HTR-8/SVneo (cell line): ENCODE results near the gene SWAP70.

Source experiments
- DNase-seq: peaks from one replicate; pipeline ENCODE4 v3.0.0; 2011; ENCODE audit warnings: low spot score, mixed read lengths; ENCODE audit not compliant: insufficient read length
- FAIRE-seq: peaks from 2 replicates; lab custom pipeline; 2011; peaks lifted over from hg19 to GRCh38; lab: Jason Lieb, UNC

Gene SWAP70

DNA sequence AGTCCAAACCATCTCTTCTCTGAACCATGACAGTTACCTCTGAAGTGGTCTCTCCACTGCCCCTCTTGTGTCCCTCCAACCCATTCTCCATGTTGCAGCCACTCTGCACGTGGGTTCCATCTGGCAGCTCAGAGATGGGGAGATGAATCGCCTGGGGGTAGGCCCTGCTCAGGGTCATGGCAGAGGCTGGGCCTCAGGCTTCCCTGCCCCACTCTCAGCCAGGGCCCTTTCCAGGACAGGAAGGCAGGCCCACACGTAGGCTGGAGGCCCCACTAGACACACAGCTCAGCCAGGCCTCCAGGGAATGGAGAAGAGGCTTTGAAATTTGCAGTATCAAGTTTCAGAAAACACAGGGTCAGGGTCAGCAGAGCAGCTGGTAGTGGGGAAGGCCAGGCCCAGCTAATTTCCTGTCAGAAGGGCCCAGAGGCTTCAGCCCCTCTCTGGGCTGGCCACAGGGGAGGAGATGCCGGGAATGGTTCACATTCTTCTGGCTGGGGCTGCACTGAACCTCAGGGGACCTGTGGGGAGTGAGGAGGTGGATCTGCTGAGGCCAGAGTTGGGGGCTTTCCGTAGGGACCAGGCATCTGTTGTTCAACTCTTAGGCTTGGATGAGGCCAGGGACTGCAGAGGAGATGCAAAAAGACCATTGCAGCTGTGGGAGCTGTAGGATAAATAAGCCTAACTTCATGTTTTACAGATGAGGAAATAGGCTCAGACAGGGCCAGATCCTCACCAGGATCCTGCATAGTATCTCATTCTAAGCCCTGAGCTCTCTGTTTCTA is 101.6 kb downstream of the SWAP70 start:
- peak; percentile 77 for FAIRE-seq
- peak; percentile 80 for DNase-seq

GRCh38 chr11:9769621-9770020 is 105.7 kb downstream of the SWAP70 start:
- FAIRE-seq (no peak), DNase-seq (no peak)

DNA sequence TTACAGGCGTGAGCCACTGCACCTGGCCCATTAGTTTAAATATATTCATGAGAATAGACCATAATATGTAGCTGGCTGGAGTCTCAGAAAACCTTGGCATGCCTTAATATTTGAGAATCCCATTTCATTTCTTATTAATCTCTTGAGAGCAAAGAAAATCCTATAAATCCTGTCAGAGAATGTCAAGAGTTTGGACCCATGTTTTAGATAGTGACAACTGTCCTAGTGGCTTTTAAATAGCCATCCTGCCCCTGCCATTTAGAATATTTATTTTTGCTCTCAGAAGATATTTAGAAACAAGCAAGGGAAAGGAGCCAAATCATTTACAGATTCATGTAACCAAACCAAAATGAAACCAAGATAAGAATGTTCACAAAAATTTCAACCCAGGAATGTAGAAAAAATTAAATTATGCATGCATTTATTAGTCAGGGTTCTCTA is 107.2 kb downstream of the SWAP70 start:
- FAIRE-seq (no peak), DNase-seq (no peak)

DNA sequence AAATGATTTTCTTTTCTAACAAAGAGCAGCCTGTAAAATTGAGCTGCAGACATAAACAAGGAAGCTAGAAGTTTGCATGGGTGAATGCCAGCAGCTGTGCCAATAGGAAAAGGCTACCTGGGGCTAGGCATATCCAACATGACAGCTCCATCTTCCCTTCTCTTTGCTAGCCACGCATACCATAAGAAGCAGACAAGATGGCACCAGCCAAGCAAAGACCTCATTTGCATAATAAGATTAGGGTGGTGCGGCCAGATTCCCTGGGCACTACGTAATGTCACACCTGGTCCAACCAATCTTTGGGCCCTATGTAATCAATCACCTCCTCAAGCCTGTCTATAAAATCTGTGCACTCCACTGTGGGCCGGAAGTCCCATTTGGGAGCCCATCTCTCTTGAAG is 108.3 kb downstream of the SWAP70 start:
- no peak for DNase-seq
- FAIRE-seq, result no peak

- DNase-seq, result no peak
- no peak for FAIRE-seq
Measured at GRCh38 chr11:9773524-9773923, 109.6 kb downstream of the SWAP70 start.

DNA sequence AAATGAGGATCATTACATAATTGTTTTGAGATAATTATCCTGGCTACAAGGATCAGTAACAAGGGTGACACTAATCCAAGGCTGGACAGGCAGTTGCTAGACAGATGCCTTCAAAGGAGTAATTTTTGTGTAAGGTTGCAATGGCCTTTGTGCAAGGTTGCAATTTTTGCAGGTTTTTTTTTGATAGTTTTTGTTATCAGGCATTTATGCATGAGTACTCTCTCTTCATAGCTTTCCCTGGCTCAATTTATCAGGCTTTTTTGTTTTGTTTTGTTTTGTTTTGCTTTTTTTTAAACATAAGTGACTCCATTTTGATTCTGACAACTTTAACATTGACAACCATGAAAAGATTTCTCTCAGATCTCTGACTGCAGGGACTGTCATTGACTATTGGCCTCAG is 110.2 kb downstream of the SWAP70 start:
- DNase-seq (no peak), FAIRE-seq (no peak)

DNA sequence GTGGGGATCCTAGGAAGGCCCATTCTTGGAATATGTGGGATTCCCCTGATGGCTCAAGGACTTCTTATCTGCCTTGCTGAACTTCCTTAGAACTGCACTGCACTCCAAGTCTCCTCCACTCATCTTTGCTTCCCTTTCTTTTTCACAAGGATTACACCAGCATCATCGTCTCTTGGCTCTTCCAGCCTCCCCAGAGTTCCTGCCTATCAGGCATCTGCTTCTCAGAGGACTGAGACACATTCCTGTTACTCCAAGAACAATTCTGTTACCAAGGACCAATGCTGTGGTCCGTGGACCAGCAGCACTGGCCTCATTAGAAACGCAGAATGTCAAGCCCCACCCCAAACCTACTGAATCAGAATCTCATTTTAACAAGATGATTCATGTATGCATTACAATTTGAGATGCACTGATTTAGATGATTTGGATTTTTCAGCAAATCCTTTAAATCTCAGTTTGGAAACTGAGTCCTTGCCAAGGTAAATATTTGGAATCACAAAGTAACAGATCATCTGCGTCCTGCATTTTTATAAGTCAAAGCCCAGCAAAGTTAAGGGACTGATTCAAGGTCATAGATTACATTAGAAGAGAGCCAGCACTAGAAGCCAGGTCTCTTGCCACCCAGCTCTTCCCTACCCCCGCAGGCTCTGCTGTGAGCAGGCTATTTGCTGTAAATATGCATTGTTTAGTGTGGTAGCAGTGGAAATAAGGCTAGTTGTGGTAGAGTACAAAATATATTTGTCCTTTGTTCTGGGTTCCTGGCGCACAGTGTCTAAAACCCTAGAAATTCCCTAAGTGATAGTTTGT is 110.9 kb downstream of the SWAP70 start:
- no peak for DNase-seq
- FAIRE-seq, result peak; percentile 54

DNA sequence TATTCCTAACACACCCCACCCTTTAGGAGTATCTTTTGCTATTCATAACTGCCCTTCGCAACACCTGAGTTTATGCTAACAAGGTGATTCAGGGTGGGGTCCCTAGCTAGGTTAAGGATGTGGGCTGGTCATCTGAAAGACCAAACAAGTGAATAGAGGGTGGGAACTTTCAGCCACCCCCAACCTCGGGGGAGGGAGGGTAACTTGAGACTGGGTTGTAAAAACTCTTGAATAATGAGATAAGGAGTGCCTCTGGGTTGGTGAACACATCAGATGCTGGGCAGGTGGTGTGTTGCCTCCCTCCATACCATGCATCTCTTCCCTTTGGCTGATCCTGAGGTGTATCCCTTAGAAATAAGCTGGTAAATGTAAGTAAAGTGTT is 111.5 kb downstream of the SWAP70 start:
- DNase-seq (no peak), FAIRE-seq (no peak)

GRCh38 chr11:9776203-9776602 is 112.3 kb downstream of the SWAP70 start:
- FAIRE-seq (no peak), DNase-seq (no peak)

DNA sequence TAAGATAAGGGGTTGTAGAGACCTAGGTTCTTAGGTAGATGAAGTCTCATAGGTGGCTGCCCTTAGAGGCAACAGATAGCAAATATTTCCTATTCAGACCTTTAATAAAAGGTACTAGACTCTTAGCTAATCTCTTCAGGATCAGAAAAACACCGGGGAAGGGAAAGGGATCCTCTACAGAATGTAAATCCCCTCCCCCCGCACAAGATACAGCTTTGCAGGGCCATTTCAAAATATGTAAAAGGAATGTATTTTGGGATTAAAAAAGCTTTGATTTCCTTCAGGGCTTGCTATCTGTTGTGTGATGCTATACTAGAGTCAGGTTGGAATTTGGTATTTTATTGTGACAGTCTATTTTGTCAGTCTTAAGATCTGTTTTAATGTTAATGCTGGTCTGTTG is 113.2 kb downstream of the SWAP70 start:
- DNase-seq (no peak), FAIRE-seq (no peak)

DNA sequence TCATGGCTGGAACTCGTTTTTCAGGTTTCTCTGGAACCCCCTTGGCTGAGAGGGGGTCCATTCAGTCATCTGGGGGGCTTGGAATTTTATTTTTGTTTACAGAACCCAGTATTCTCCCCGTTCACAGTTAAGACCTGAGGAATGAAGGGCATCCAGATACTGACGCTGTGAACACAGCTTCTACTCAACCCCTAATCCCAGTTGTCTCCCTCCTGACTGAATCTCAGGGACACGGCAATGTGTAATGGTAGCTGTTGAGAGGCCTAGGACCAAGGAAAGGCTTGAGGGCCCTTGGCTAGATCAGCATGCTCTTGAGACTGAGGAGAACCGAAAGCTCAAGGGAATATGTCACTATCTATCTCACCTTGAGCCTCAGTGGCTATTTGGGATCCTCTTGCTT is 113.6 kb downstream of the SWAP70 start:
- DNase-seq, result no peak
- FAIRE-seq, result peak; percentile 51

DNA sequence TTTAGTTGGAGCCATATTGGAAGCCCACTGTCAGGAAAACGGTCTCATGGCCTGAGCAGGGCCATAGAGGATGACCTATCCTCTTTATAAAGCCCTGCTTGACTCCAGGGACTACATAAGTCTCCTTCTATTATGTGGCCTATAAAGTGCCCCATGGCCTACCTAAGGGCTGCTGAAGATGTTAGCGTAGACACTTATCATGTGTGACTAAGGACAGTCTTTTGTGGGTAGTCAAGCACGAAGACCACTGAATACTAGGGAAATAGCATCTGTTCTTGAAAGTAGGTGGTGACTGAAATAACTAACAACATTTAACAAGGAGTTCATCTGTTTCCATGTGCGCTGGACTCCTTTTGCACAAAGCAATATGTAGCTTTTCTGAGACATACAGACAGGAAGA is 117.1 kb downstream of the SWAP70 start:
- DNase-seq (no peak), FAIRE-seq (no peak)

GRCh38 chr11:9783986-9784385 is 120.1 kb downstream of the SWAP70 start:
- FAIRE-seq (no peak), DNase-seq (no peak)

GRCh38 chr11:9784602-9785315 is 120.9 kb downstream of the SWAP70 start:
- no peak for FAIRE-seq
- DNase-seq, result no peak

- FAIRE-seq, result no peak
- DNase-seq, result no peak
Measured at GRCh38 chr11:9787260-9787659, 123.4 kb downstream of the SWAP70 start.

DNA sequence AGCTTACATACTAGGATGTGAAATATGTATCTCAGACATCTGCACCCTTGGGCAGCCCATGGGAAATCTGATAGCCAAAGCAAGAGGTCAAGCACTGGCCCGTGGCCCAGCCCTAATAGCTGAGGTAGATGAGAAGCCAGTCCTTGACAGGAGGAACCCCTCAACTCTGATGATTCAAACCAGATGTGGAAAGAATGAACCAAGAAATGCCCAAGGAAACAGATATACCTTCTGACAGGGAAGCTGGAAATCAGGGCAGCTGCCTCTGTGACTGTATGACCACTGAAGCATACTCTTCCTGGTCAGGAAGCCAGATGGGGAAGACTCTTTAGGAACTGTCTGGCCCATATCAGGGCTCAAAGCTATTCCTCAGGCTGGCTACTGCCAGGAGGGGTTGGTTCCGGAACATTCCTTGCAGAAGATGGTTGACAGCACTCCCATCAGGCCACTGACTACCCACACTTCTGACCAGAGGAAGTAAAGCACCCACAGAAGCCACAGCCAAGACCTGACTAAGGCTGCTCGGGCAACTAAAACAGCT is 124.2 kb downstream of the SWAP70 start:
- FAIRE-seq (no peak), DNase-seq (peak; percentile 31)

DNA sequence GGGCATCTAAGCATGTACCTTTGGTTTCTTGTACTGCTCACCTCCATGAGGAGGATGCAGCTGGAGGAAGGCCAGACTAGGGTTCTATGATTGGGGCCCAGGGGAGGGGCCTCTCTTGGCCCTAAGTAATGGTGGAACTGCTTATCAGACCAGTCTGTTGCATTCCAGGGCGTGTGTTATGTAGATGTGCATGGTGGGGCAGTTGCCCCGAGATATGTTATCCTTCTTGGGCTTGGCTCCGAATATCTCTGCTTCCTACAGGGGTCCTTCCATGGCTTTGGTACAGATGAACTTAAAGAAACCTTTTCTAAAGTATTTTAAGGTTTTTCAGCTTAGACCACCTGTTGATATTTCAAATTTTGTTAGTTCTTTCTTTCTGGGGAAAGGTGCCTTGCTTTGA is 126.0 kb downstream of the SWAP70 start:
- DNase-seq (no peak), FAIRE-seq (no peak)

DNA sequence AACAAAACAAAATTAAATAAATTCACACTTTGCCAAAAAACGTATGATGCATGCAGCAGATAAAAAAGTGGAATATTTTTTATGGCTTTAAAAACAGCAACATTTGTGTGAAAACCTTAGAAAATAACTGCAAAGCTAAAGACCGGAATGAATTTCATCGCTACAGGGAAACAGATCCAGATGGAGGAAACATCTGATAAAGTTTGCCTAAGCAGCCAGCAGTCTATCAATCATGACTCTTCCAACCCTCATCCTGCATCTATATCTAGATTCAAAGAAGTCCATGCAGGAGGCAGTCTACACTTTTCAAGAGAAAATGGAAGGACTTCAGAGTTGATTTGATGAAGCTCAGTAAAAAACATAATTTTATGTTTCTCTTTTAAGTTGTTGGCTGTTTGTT is 126.8 kb downstream of the SWAP70 start:
- no peak for DNase-seq

GRCh38 chr11:9796266-9796665 is 132.4 kb downstream of the SWAP70 start:
- FAIRE-seq (no peak), DNase-seq (no peak)

More for the DNA sequence above, 126.8 kb downstream of the SWAP70 start:
- no peak for FAIRE-seq

DNA sequence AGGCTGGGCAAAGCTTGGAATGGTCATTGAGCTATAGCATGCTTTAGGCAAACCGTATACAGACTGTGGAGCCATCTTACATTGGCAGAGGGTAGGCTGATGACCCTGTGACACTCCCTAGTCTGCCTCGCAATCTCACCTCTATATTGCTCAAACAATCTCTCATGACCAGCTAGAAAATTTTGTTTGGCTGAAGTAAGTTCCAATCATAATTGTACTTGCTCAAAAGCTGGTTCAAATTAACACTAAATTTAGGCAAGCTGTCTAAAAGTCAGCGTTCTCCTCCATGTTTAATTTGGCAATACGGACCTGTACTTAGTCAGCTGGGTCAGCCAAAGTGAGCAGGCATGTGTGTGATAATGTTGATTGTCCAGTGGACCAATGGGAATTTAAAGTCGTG is 133.0 kb downstream of the SWAP70 start:
- DNase-seq (no peak), FAIRE-seq (no peak)

DNA sequence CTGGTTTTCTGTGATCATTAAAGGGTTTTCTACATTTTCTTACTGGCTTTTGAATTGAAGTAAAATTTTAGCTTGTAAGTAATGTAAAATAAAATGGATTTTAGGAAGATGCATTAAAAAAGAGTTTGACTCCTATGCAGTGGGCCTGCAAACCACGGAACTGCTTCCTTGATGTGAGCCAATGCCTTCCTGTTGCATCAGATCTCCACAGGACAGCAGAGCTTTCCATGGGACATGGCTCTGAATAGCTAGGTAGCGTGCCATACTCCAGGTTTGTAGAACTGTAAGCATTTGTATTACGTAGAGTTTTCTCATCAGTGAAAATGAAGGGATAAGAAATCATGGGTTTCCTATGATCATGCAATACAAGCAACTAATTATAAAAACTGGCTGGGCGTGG is 133.4 kb downstream of the SWAP70 start:
- FAIRE-seq, result no peak
- DNase-seq, result no peak
